NCI-H524 (cell line): ENCODE measurements around the gene ZNF445.
"Not testable (repeated sequence)": the region's sequence is repeated elsewhere in the genome, so short reads cannot be mapped to it uniquely, and the experiment has no call there.

Experiments used
- DNase-seq, 2 experiments: peaks; one replicate each; lab custom pipeline; 2025; lab: John Stamatoyannopoulos, UW

ZNF445 gene

DNA sequence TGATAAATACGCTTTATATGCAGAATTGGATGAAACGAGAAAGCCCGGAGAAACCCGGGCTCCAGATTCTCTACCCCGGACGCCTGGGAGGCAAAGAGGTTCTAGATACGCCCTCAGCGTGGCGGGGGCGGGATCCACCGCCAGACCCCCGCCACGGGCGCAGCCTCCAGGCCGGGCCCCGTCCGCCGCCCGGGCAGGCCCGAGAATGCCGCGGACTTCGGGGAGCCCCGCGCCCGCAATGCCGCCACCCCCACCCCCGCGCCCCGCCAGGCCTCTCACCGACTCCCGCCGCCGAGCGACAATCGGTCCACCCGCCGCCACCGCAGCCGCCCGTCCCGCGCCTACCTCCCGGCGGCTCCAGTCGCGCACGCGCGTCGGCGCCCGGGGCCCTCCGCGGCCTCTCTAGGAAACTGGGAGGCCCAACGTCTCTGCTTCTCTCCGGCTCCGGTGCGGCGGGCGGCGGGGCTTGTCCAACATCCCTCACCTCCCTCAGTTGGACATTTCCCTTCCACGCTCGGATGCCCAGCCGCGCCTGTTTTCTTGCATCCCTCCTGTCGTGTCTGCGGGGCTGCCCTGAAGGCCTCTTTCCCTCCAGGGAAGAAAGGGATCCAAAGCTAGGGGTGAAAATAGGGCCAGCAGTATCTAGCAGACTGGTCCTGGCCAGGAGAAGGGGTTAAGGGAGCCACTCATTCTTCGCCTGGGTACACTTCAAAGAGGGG, at the start of gene ZNF445:
Gene ZNF445, minus strand, starts transcription at position 359 of the 719 bp plus-strand sequence. CDS start 22,121 bp downstream, outside the sequence.
- peak; percentile 59 to 70 for DNase-seq

DNA sequence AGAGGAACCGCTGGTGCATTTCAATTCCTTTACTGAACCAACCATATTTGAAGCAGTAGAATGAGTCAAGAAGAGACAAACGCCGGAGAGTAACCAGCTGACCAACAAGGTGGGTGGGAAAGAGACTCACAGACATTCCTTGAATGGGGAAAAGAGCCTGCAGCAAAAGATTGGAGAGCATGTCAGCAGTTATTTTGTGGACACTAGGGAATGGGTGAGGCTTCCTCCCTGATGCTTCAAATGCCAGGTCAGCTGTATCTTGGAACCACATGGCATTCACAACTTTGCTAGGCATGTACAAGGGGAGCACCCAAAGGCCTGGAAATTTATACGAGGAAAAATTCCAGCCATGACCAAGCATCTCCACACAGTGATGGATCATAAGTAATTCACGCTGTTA, 47.6 kb upstream of the ZNF445 start:
- no peak for DNase-seq

- DNase-seq: no peak
Observed at GRCh38 chr3:44522494-44522933, 45.0 kb upstream of the ZNF445 start.

GRCh38 chr3:44521721-44522120, 44.3 kb upstream of the ZNF445 start:
- DNase-seq: no peak

GRCh38 chr3:44518782-44519156, 41.3 kb upstream of the ZNF445 start:
- no peak for DNase-seq

DNA sequence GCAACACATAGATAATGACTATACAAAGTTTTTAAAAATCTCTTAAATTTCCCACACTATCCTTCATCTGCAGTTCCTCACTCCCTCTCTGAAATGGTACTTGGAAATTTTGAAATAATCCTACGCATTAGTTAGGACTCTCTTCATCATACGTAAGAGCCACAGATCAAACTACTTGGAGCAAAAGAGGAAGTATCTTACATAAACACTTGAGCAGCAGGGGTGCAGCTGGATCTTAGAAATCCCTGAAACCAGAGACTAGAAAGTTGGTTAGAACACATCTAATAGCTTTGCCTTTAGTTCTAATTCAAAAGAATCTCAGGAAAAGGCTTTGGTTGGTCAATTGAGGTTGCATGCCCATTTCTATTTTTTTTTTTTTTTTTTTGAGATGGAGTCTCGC, 38.8 kb upstream of the ZNF445 start:
- no peak for DNase-seq

DNA sequence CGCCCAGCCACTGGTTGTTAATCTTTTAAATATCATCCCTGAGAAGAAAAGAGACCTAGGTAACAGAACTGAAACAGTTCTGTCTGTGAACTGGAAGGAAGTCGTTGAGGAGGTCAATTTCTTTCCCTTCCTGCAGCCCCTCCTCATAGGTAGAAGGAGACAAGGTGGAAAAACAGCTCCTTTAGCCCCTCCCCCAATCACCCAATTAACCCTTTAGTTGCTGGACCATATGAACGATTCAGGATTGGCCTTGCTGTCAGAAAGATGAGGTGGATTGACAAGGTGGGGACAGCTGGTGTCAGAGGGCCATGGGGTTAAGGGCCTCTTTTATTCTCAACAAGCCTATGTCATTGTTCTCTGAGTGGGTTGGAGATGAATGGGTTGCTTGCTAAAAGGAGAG, 36.0 kb upstream of the ZNF445 start:
- DNase-seq: no peak

- DNase-seq: no peak
Observed at GRCh38 chr3:44511238-44511566, 33.7 kb upstream of the ZNF445 start.

DNA sequence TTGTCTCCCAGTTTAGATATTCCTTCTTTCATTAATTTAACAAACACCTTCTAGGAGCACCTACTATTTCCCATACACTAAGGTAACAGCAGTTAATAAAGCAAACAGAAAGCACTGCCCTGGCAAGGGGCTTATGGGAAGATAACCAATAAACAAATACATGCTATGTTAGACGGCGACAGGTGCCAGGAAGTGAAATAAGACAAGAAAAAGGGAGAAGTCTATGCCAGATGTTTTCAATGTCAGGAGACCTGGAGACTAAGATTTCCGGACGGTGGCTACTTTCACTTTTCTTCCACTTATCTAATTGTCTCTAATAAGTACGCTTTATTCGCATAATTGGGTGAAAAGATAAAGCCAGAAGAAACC, 32.5 kb upstream of the ZNF445 start:
- no peak for DNase-seq

- DNase-seq: no peak
Observed at GRCh38 chr3:44509393-44509921, 32.0 kb upstream of the ZNF445 start.

DNA sequence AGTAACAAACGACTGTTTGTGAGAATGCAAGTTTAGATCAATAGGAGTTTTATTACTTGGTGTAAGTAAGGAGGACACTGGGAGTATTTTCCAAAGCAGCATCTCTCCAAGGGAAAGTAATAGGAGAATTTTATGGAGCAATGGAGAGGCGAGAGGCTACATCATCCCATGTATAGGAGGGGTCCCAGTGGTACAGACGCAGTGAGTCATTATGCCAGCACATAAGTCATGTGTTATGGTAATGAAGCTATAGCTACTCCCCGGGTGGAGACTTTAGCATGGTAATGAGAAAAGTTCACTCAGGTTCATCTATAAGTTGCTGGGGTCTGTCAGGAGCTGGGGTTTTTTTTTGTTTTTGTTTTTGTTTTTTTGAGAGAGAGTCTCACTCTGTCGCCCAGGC, 29.5 kb upstream of the ZNF445 start:
- DNase-seq: no peak

DNA sequence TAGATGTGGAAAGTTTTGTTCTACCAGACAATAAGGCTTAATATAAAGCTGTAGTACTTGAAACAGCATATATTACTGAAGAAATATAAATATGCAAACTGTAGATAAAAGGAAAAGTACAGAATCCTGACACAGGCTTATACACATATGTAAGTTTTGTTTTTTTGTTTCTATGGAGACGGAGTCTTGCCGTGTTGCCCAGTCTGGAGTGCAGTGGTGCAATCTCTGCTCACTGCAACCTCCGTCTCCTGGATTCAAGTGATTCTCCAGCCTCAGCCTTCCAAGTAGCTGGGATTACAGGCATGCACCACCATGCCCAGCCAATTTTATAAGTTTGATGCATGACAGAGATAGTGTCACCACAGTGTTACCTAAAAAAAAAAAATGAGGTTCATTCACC, 29.1 kb upstream of the ZNF445 start:
- no peak for DNase-seq

DNA sequence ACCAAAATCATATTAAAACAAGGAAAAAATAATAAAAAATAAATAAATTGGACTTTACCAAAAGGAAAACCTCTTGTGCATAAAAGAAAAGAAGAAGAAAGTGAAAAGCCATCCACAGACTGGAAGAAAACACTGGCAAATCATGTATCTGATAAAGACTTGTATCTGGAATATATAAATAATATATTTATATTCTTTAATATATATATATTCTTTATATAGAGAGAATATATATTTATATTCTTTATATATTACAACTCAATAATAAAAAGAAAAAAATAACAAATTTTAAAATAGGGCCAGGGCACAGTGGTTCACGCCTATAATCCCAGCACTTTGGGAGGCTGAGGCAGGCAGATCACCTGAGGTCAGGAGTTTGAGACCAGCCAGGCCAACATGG, 27.1 kb upstream of the ZNF445 start:
- DNase-seq: no peak

DNA sequence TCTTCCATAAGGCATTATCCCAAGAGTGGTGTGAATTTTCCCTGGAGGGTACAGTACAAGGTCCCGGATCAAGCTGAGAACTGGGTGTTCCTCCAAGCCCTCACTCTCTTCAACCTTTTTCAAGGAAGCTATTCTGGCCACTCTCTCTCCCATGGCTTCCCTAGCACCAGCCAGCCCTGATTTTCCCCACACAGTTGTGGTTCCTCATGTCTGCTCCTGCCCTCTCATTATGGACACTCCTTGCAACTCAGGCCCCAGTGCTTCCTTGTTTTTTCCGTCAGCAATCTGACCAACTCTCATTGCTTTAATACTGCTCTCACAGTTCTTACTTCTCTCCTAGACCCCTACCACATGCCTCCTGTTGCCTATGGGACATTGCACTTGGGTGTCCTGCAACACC, 25.7 kb upstream of the ZNF445 start:
- DNase-seq: not testable (repeated sequence)

- no peak for DNase-seq
Observed at GRCh38 chr3:44501971-44502370, 24.5 kb upstream of the ZNF445 start.

GRCh38 chr3:44499899-44500168, 22.4 kb upstream of the ZNF445 start:
- DNase-seq: not testable (repeated sequence)

DNA sequence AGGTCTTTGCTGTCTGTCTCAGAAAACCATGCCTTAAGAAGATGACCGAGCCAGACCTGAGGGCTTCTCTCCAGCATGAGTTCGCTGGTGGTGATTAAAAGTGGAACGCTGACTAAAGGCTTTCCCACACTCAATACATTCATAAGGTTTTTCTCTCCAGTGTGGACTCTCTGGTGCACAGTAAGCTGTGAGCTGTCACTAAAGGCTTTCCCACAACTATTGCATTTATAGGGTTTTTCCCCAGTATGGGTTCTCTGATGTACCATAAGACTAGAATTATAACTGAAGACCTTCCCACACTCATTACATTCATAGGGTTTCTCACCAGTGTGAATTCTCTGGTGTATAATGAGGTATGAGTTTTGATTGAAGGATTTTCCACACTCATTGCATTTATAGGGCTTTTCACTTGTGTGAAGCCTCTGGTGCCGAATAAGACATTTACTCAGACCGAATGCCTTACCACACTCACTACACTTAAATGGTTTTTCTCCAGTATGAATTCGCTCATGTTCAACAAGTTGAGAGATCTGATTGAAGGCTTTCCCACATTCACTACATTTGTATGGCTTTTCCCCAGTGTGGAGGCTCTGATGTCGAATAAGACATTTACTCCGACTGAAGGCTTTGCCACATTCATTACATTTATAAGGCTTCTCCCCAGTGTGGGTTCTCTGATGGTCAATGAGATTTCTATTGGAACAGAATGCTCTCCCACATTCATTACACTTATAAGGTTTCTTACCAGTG, 21.9 kb upstream of the ZNF445 start:
- no peak for DNase-seq

DNA sequence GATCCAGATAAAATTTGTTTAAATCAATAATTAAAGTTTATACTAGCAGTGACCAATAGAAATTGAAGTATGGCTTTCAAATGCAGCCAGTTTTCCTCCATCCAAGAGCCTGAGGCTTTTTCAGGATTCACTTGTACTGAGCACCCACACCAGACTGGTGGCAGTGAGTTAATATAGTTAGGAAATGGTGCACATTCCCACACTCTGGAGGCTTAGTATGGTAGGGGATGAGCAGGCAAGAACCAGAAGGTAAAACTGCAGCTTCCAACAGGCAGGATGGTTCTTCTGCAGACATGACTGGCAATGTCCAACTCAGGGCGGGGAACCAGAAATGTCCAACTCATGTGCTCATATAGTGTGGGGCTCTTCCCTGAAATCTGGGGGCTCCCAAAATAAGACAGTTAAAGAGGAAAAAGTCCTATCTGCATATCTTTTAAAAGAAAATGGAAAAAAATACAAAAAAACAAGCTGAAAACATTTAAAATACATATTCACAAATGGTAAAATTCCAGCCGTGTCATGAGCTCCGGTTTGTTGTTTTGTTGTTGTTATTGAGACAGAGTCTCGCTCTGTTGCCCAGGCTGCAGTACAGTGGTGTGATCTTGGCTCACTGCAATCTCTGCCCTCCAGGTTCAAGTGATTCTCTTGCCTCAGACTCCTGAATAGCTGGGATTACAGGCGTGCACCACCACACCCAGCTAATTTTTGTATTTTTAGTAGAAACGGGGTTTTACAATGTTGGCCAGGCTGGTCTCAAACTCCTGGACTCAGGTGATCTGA, 18.4 kb upstream of the ZNF445 start:
- no peak for DNase-seq

- no peak for DNase-seq
Observed at GRCh38 chr3:44492496-44492895, 15.0 kb upstream of the ZNF445 start.

DNA sequence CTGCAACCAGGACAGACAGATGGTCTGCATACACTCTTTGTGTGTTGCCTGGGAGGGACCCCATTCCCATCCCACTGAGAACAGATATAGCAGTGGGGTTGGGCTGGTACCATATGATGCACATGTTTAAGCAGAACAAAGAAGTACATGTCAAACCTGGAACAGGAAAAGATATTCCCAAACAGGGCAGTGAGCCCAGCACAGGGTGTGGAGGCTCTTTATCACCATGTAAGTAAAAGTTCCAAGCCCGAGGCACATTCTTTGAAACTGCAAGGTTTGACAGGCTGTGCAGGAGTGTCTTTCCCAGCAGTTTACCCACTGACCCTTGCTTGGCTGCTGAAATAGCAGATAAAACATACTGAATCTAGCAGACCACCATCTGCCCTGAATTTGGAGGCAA, 5.3 kb upstream of the ZNF445 start:
- no peak for DNase-seq

DNA sequence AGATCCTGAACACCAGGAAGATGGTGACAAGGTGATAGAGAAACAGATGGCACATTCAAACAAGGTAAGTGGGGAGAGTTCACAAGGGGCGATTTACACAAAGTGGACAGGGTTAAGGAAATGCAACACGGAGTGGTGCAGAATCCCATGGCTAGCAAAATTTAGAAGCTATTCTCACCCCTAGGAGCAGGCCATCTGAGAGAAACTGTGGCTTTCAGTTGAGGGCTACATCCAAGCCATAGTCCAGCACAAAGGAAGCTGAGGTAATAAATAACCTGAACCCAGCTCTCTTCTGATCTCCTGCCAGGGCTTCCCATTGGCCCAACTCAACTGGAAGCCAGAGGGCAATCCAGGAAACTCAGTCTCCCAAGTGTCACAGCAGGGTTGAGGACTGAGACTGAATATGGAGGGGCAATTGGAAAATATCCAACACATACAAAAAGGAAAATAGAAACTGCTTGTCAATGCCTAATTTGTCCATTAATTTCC, 1.2 kb upstream of the ZNF445 start:
- no peak for DNase-seq

DNA sequence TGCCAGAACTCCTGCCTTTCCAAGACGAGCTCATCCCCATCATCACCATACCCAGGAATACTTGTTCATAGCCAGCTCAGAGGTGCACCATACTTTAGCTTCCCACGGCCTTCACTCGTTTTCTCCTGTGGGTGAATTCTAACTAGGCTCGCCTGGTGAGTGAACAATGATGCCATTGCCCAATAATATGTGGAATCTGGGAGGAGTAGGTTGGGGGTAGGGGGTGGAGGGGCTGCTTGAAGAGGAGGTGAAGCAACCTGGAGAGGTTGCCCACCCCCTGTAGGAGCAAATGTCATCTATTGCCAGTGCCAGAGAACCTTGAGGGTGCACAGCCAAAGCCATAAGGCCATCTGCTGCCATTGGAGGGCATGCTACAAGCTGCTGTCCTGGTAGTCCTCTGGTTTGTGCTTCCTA, 592 bp upstream of the ZNF445 start:
- DNase-seq: peak in 1 of 2 experiments; percentile 29

DNA sequence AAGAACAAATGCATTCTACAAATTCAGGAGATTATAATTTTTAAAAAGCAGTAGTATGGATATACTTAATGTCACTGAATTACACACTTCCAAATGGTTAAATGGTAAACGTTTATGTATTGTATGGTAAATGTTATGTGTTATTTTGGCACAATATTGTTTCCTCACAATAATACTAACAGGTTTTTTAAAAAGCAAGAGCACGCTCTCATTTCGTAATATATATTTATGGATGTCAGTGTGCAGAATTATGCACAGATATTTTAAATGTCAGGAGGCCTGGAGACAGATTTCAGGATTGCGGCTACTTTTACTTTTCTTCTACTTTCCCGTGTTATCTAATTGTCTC, 533 bp downstream of the ZNF445 start:
- DNase-seq: no peak
